KOPT-K1 (cell line): ENCODE results near the gene ARHGAP20.

ENCODE experiments used
- H3K27ac ChIP-seq: fragments of 200-600 bp; sonication (generic); 2 replicates; pipeline ENCODE4 v1.5.1; 2016; ENCODE audit warnings: antibody characterized with exemption, mild to moderate bottlenecking, low read depth, low read length; ENCODE audit not compliant: poor library complexity, severe bottlenecking
- H3K36me3 ChIP-seq: fragments of 200-600 bp; sonication (generic); 2 replicates; pipeline ENCODE4 v1.5.1; 2017; ENCODE audit warnings: antibody characterized with exemption, mild to moderate bottlenecking, low read length, moderate library complexity; ENCODE audit not compliant: insufficient read depth
- H3K9me3 ChIP-seq: fragments of 200-600 bp; sonication (generic); 2 replicates; pipeline ENCODE4 v1.5.1; 2017; ENCODE audit warnings: antibody characterized with exemption, low read length, mild to moderate bottlenecking; ENCODE audit not compliant: insufficient read depth, poor library complexity, severe bottlenecking

Gene ARHGAP20

GRCh38 chr11:110735455-110736170 is 23.4 kb upstream of the ARHGAP20 start:
- no peak overlapping the region for H3K27ac ChIP-seq
- H3K9me3 ChIP-seq = no peaks in the 10 kb centered on the region
- H3K36me3 ChIP-seq = no peaks in the 10 kb centered on the region

- H3K27ac ChIP-seq = no peak overlapping the region
- no peaks in the 10 kb centered on the region for H3K9me3 ChIP-seq
- H3K36me3 ChIP-seq = no peaks in the 10 kb centered on the region
Observed at GRCh38 chr11:110734790-110735189, 22.6 kb upstream of the ARHGAP20 start.

GRCh38 chr11:110730773-110731172 is 18.5 kb upstream of the ARHGAP20 start:
- Histone ChIP-seq H3K36me3 (no peaks in the 10 kb centered on the region), H3K9me3 (no peaks in the 10 kb centered on the region), H3K27ac (no peak overlapping the region)

GRCh38 chr11:110728883-110729282 is 16.6 kb upstream of the ARHGAP20 start:
- H3K27ac ChIP-seq = no peak overlapping the region
- no peaks in the 10 kb centered on the region for H3K36me3 ChIP-seq
- H3K9me3 ChIP-seq = no peaks in the 10 kb centered on the region

GRCh38 chr11:110728476-110728875 is 16.2 kb upstream of the ARHGAP20 start:
- Histone ChIP-seq H3K36me3 (no peaks in the 10 kb centered on the region), H3K27ac (no peak overlapping the region), H3K9me3 (no peaks in the 10 kb centered on the region)

GRCh38 chr11:110724358-110724757 is 12.1 kb upstream of the ARHGAP20 start:
- H3K9me3 ChIP-seq = no peaks in the 10 kb centered on the region
- no peak overlapping the region for H3K27ac ChIP-seq
- H3K36me3 ChIP-seq = no peaks in the 10 kb centered on the region

- Histone ChIP-seq H3K27ac (no peak overlapping the region), H3K36me3 (no peaks in the 10 kb centered on the region), H3K9me3 (no peaks in the 10 kb centered on the region)
Observed at GRCh38 chr11:110720431-110721275, 8.4 kb upstream of the ARHGAP20 start.

GRCh38 chr11:110716361-110716760 is 4.1 kb upstream of the ARHGAP20 start:
- no peaks in the 10 kb centered on the region for H3K36me3 ChIP-seq
- H3K9me3 ChIP-seq = no peaks in the 10 kb centered on the region
- no peak overlapping the region for H3K27ac ChIP-seq

- H3K36me3 ChIP-seq = no peaks in the 10 kb centered on the region
- no peaks in the 10 kb centered on the region for H3K9me3 ChIP-seq
- no peak overlapping the region for H3K27ac ChIP-seq
Observed at GRCh38 chr11:110715541-110715940, 3.3 kb upstream of the ARHGAP20 start.

GRCh38 chr11:110713449-110713776 is 1.2 kb upstream of the ARHGAP20 start:
- Histone ChIP-seq H3K36me3 (no peaks in the 10 kb centered on the region), H3K9me3 (no peaks in the 10 kb centered on the region), H3K27ac (no peak overlapping the region)

- no peaks in the 10 kb centered on the region for H3K9me3 ChIP-seq
- H3K36me3 ChIP-seq = no peaks in the 10 kb centered on the region
- no peak overlapping the region for H3K27ac ChIP-seq
Observed at GRCh38 chr11:110712659-110713448, 617 bp upstream of the ARHGAP20 start.

GRCh38 chr11:110711448-110711775 is 825 bp downstream of the ARHGAP20 start:
- Histone ChIP-seq H3K9me3 (no peaks in the 10 kb centered on the region), H3K36me3 (no peaks in the 10 kb centered on the region), H3K27ac (no peak overlapping the region)

- Histone ChIP-seq H3K27ac (no peak overlapping the region), H3K9me3 (no peaks in the 10 kb centered on the region), H3K36me3 (no peaks in the 10 kb centered on the region)
Observed at GRCh38 chr11:110710628-110711381, 1.4 kb downstream of the ARHGAP20 start.

- Histone ChIP-seq H3K36me3 (no peaks in the 10 kb centered on the region), H3K9me3 (no peaks in the 10 kb centered on the region), H3K27ac (no peak overlapping the region)
Observed at GRCh38 chr11:110704210-110704864, 7.9 kb downstream of the ARHGAP20 start.
